Endothelial cell (in vitro differentiated cells): ENCODE data around the gene AGPAT4. TPM values are rescaled to one million over a fixed set of nuclear protein-coding genes. Genes with fewer than 3 reads are reported as not detected.
A peak's percentile ranks its signal among the peaks of the same experiment; 100 is the strongest.

ENCODE experiments used
- DNase-seq: peaks from one replicate; pipeline ENCODE4 v3.0.0; 2021; ENCODE audit warnings: low spot score
- H3K27ac Mint-ChIP-seq: one replicate; pipeline ENCODE4 v1.8.0; 2021; ENCODE audit warnings: mixed read lengths, inconsistent platforms; ENCODE audit not compliant: unreplicated experiment
- H3K27me3 Mint-ChIP-seq: one replicate; pipeline ENCODE4 v1.8.0; 2021; ENCODE audit warnings: mild to moderate bottlenecking, moderate library complexity, mixed read lengths, inconsistent platforms; ENCODE audit not compliant: unreplicated experiment
- H3K36me3 Mint-ChIP-seq: one replicate; pipeline ENCODE4 v1.8.0; 2021; ENCODE audit warnings: mild to moderate bottlenecking, low read depth, mixed read lengths, inconsistent platforms; ENCODE audit not compliant: unreplicated experiment
- H3K4me1 Mint-ChIP-seq: one replicate; pipeline ENCODE4 v1.8.0; 2021; ENCODE audit warnings: mild to moderate bottlenecking, mixed read lengths, inconsistent platforms; ENCODE audit not compliant: unreplicated experiment
- H3K4me3 Mint-ChIP-seq: one replicate; pipeline ENCODE4 v1.8.0; 2021; ENCODE audit warnings: mild to moderate bottlenecking, mixed read lengths, inconsistent platforms; ENCODE audit not compliant: unreplicated experiment
- H3K9me3 Mint-ChIP-seq: one replicate; pipeline ENCODE4 v1.8.0; 2021; ENCODE audit warnings: mixed read lengths, inconsistent platforms; ENCODE audit not compliant: unreplicated experiment
- CTCF ChIP-seq: fragments of 200-600 bp; sonication (generic); IDR thresholded peaks from one replicate; pipeline ENCODE4 v1.5.0; 2021; ENCODE audit warnings: antibody characterized with exemption; ENCODE audit not compliant: unreplicated experiment
- total RNA-seq: library from RNA; stranded (reverse); fragmentation: NEBNext Ultra II Directional; extraction: Animal tissue kit (Norgen Biotek cat#: 25700); gene quantifications from one replicate; pipeline ENCODE4 v1.2.1, GENCODE V29; 2021; ENCODE audit not compliant: unreplicated experiment

The AGPAT4 gene
- total RNA-seq, 1 donor from 2014 or later = 25.2 TPM

GRCh38 chr6:161272635-161273273 lies 1.1 kb downstream of the AGPAT4 start:
- Mint-ChIP-seq H3K4me1 (peaks cover 13% of the 10 kb centered on the region), H3K27ac (peak overlapping the region; percentile 100), H3K4me3 (peak overlapping the region; percentile 94), H3K36me3 (peaks cover 7% of the 10 kb centered on the region), H3K27me3 (peaks cover 13% of the 10 kb centered on the region), H3K9me3 (no peaks in the 10 kb centered on the region)
- no peak for TF ChIP-seq CTCF
- DNase-seq = peak; percentile 28

GRCh38 chr6:161271343-161272030 lies 2.4 kb downstream of the AGPAT4 start:
- TF ChIP-seq CTCF = no peak
- Mint-ChIP-seq H3K4me3 (peak overlapping the region; percentile 3), H3K4me1 (peaks cover 13% of the 10 kb centered on the region), H3K9me3 (no peaks in the 10 kb centered on the region), H3K36me3 (peaks cover 7% of the 10 kb centered on the region), H3K27me3 (peaks cover 13% of the 10 kb centered on the region), H3K27ac (no peak overlapping the region)
- DNase-seq = no peak

GRCh38 chr6:161270116-161270515 lies 3.7 kb downstream of the AGPAT4 start:
- H3K36me3 Mint-ChIP-seq = peaks cover 10% of the 10 kb centered on the region
- H3K4me1 Mint-ChIP-seq = peaks cover 13% of the 10 kb centered on the region
- H3K27ac Mint-ChIP-seq = no peak overlapping the region
- H3K9me3 Mint-ChIP-seq = no peaks in the 10 kb centered on the region
- no peak overlapping the region for H3K4me3 Mint-ChIP-seq
- peaks cover 13% of the 10 kb centered on the region for H3K27me3 Mint-ChIP-seq
- no peak for DNase-seq
- no peak for TF ChIP-seq CTCF

- DNase-seq = no peak
- Mint-ChIP-seq H3K9me3 (no peaks in the 10 kb centered on the region), H3K27ac (no peak overlapping the region), H3K4me1 (peaks cover 12% of the 10 kb centered on the region), H3K4me3 (no peak overlapping the region), H3K27me3 (peaks cover 12% of the 10 kb centered on the region), H3K36me3 (peaks cover 15% of the 10 kb centered on the region)
- no peak for TF ChIP-seq CTCF
Measured at GRCh38 chr6:161269310-161269709, 4.6 kb downstream of the AGPAT4 start.

GRCh38 chr6:161268531-161269210 lies 5.2 kb downstream of the AGPAT4 start:
- H3K4me3 Mint-ChIP-seq = no peak overlapping the region
- H3K4me1 Mint-ChIP-seq = peaks cover 10% of the 10 kb centered on the region
- peaks cover 12% of the 10 kb centered on the region for H3K27me3 Mint-ChIP-seq
- no peak for DNase-seq
- peak overlapping the region; percentile 41 for H3K27ac Mint-ChIP-seq
- TF ChIP-seq CTCF = no peak
- peaks cover 17% of the 10 kb centered on the region for H3K36me3 Mint-ChIP-seq
- H3K9me3 Mint-ChIP-seq = no peaks in the 10 kb centered on the region
